H9 (cell line): ENCODE results near the gene C20orf204. TPM values are rescaled to one million over a fixed set of nuclear protein-coding genes. Genes with fewer than 3 reads are reported as not detected.

ENCODE experiments used
- DNase-seq: peaks from one replicate; pipeline ENCODE4 v3.0.0-alpha.2; 2017
- H2AFZ ChIP-seq: one replicate; pipeline ENCODE4 v1.6.1; 2013; ENCODE audit warnings: mild to moderate bottlenecking, low read length, control low read depth, moderate library complexity
- H2AK5ac ChIP-seq: 2 replicates; pipeline ENCODE4 v1.6.1; 2013; ENCODE audit warnings: low read length, control low read depth, mixed read lengths; ENCODE audit not compliant: insufficient read length
- H2BK120ac ChIP-seq: one replicate; pipeline ENCODE4 v1.6.1; 2013; ENCODE audit warnings: low read depth, mild to moderate bottlenecking, low read length, control low read depth, inconsistent platforms; ENCODE audit not compliant: poor library complexity, severe bottlenecking
- H2BK12ac ChIP-seq: 2 replicates; pipeline ENCODE4 v1.6.1; 2013; ENCODE audit warnings: low read length, control low read depth, mixed read lengths, low read depth; ENCODE audit not compliant: insufficient read length
- H2BK15ac ChIP-seq: 2 replicates; pipeline ENCODE4 v1.6.1; 2013; ENCODE audit warnings: low read depth, low read length, control low read depth
- H2BK20ac ChIP-seq: one replicate; pipeline ENCODE4 v1.6.1; 2013; ENCODE audit warnings: low read depth, mild to moderate bottlenecking, low read length, control low read depth, inconsistent platforms; ENCODE audit not compliant: poor library complexity, severe bottlenecking
- H2BK5ac ChIP-seq: 2 replicates; pipeline ENCODE4 v1.6.1; 2013; ENCODE audit warnings: low read length, control low read depth, mixed read lengths; ENCODE audit not compliant: insufficient read length
- H3K14ac ChIP-seq: 2 replicates; pipeline ENCODE4 v1.6.1; 2013; ENCODE audit warnings: low read length, control low read depth; ENCODE audit not compliant: insufficient read depth
- H3K18ac ChIP-seq: 2 replicates; pipeline ENCODE4 v1.6.1; 2013; ENCODE audit warnings: low read depth, mild to moderate bottlenecking, mixed read lengths, low read length, control low read depth; ENCODE audit not compliant: insufficient read length
- H3K23ac ChIP-seq: 2 replicates; pipeline ENCODE4 v1.6.1; 2013; ENCODE audit warnings: low read length, control low read depth, mixed read lengths, low read depth; ENCODE audit not compliant: insufficient read length
- H3K23me2 ChIP-seq: 2 replicates; pipeline ENCODE4 v1.6.1; 2013; ENCODE audit warnings: low read depth, mild to moderate bottlenecking, mixed read lengths, low read length, control low read depth; ENCODE audit not compliant: insufficient read length, poor library complexity, severe bottlenecking
- H3K27ac ChIP-seq: 2 replicates; pipeline ENCODE4 v1.5.1; 2013; ENCODE audit warnings: low read length, control low read depth, mixed read lengths, low read depth; ENCODE audit not compliant: insufficient read length
- H3K27me3 ChIP-seq: 2 replicates; pipeline ENCODE4 v1.6.1; 2013; ENCODE audit warnings: low read length, control low read depth, inconsistent platforms; ENCODE audit not compliant: insufficient read depth
- H3K4ac ChIP-seq: 2 replicates; pipeline ENCODE4 v1.6.1; 2013; ENCODE audit warnings: low read depth, mild to moderate bottlenecking, control low read depth, inconsistent platforms, low read length, moderate library complexity
- H3K4me1 ChIP-seq: 2 replicates; pipeline ENCODE4 v1.6.1; 2013; ENCODE audit warnings: low read length, control low read depth, inconsistent platforms; ENCODE audit not compliant: insufficient read depth
- H3K4me2 ChIP-seq: 2 replicates; pipeline ENCODE4 v1.6.1; 2013; ENCODE audit warnings: low read length, control low read depth, mixed read lengths; ENCODE audit not compliant: insufficient read length, insufficient read depth
- H3K56ac ChIP-seq: 2 replicates; pipeline ENCODE4 v1.6.1; 2013; ENCODE audit warnings: low read depth, mild to moderate bottlenecking, mixed read lengths, low read length, control low read depth; ENCODE audit not compliant: insufficient read length
- H3K79me1 ChIP-seq: 2 replicates; pipeline ENCODE4 v1.6.1; 2013; ENCODE audit warnings: low read depth, mild to moderate bottlenecking, moderate library complexity, low read length, control low read depth, inconsistent platforms; ENCODE audit not compliant: insufficient read depth, poor library complexity, severe bottlenecking
- H3K79me2 ChIP-seq: 2 replicates; pipeline ENCODE4 v1.6.1; 2013; ENCODE audit warnings: low read length, control low read depth, inconsistent platforms; ENCODE audit not compliant: insufficient read depth
- H3K9ac ChIP-seq: 2 replicates; pipeline ENCODE4 v1.6.1; 2013; ENCODE audit warnings: low read length, control low read depth, mixed read lengths; ENCODE audit not compliant: insufficient read length; ENCODE audit errors: extremely low read depth
- H3K9me3 ChIP-seq: one replicate; pipeline ENCODE4 v1.6.1; 2013; ENCODE audit warnings: low read depth, low read length, inconsistent platforms; ENCODE audit not compliant: control insufficient read depth
- H3T11ph ChIP-seq: one replicate; pipeline ENCODE4 v1.6.1; 2013; ENCODE audit warnings: mild to moderate bottlenecking, low read length, control low read depth, inconsistent platforms
- H4K20me1 ChIP-seq: one replicate; pipeline ENCODE4 v1.6.1; 2013; ENCODE audit not compliant: control insufficient read depth, insufficient read length, insufficient read depth
- H4K5ac ChIP-seq: 2 replicates; pipeline ENCODE4 v1.6.1; 2013; ENCODE audit warnings: low read depth, mild to moderate bottlenecking, mixed read lengths, low read length, control low read depth; ENCODE audit not compliant: insufficient read length
- H4K8ac ChIP-seq: replicated peaks from 2 replicates; pipeline ENCODE4 v1.6.1; 2013; ENCODE audit warnings: low read length, control low read depth, mixed read lengths, low read depth; ENCODE audit not compliant: insufficient read length
- H4K91ac ChIP-seq: 2 replicates; pipeline ENCODE4 v1.6.1; 2013; ENCODE audit warnings: low read depth, mild to moderate bottlenecking, moderate library complexity, mixed read lengths, low read length, control low read depth; ENCODE audit not compliant: insufficient read length
- H3K27ac Mint-ChIP-seq, 3 experiments: 2 replicates in 2 of 3; 3 replicates in 1 of 3; pipeline ENCODE4 v1.8.0; 2020 to 2021; ENCODE audit warnings: mixed read lengths in 3 of 3, mild to moderate bottlenecking in 1 of 3, moderate library complexity in 1 of 3
- H3K27me3 Mint-ChIP-seq: 2 replicates; pipeline ENCODE4 v1.8.0; 2021; ENCODE audit warnings: low read depth, mild to moderate bottlenecking, moderate library complexity, mixed read lengths
- H3K36me3 Mint-ChIP-seq, 3 experiments: 2 replicates in 2 of 3; 3 replicates in 1 of 3; pipeline ENCODE4 v1.8.0; 2020 to 2021; ENCODE audit warnings: low read depth in 3 of 3, mixed read lengths in 3 of 3; ENCODE audit not compliant: insufficient read depth in 1 of 3
- H3K4me1 Mint-ChIP-seq, 2 experiments: 2 replicates each; pipeline ENCODE4 v1.8.0; 2020; ENCODE audit warnings: mixed read lengths in 2 of 2
- H3K4me3 Mint-ChIP-seq, 2 experiments: 2 replicates in 1 of 2; 3 replicates in 1 of 2; pipeline ENCODE4 v1.8.0; 2020 to 2021; ENCODE audit warnings: mild to moderate bottlenecking in 2 of 2, mixed read lengths in 2 of 2, moderate library complexity in 1 of 2
- H3K9me3 Mint-ChIP-seq, 2 experiments: 2 replicates in 1 of 2; 3 replicates in 1 of 2; pipeline ENCODE4 v1.8.0; 2020; ENCODE audit warnings: mild to moderate bottlenecking in 2 of 2, mixed read lengths in 2 of 2, moderate library complexity in 1 of 2
- CTCF ChIP-seq: fragments of 200-600 bp; sonication (generic); conservative IDR thresholded peaks from 3 replicates; pipeline ENCODE4 v1.8.0; 2021; ENCODE audit warnings: antibody characterized with exemption, mild to moderate bottlenecking
- WGBS: extraction: QIAGEN DNeasy Blood & Tissue Kit; methylation state at CpG from one replicate; pipeline ENCODE4 v1.1.7; 2013; ENCODE audit warnings: missing lambda C conversion rate, low lambda C conversion rate, mixed read lengths; ENCODE audit not compliant: insufficient read length; ENCODE audit errors: extremely low coverage; 5-methylcytosine and 5-hydroxymethylcytosine counted together
- total RNA-seq: library from RNA; stranded (reverse); gene quantifications from 2 replicates; pipeline ENCODE4 v1.2.1, GENCODE V29; 2021

C20orf204 gene
- total RNA-seq, 1 experiment from 2014 or later, result 2.2 TPM

GRCh38 chr20:64069614-64070243, 33.7 kb downstream of the C20orf204 start:
- Histone ChIP-seq H3K4me2 (no peak overlapping the region), H3K9me3 (no peaks in the 10 kb centered on the region), H3K79me1 (no peaks in the 10 kb centered on the region), H2AK5ac (no peak overlapping the region), H2BK120ac (no peak overlapping the region), H4K91ac (no peak overlapping the region), H3K9ac (no peak overlapping the region), H3T11ph (no peak overlapping the region), H3K56ac (no peak overlapping the region), H3K14ac (no peak overlapping the region), H3K4me1 (peaks cover 1% of the 10 kb centered on the region; the same call in 1 of the 2 replicates), H3K27ac (no peak overlapping the region), H4K8ac (no peak overlapping the region), H2BK15ac (no peak overlapping the region), H3K23ac (no peak overlapping the region), H3K23me2 (no peaks in the 10 kb centered on the region), H3K79me2 (no peaks in the 10 kb centered on the region), H4K20me1 (no peaks in the 10 kb centered on the region), H3K4ac (no peak overlapping the region), H2BK20ac (no peak overlapping the region), H3K27me3 (no peaks in the 10 kb centered on the region), H3K18ac (no peak overlapping the region), H2BK12ac (no peak overlapping the region), H2BK5ac (no peak overlapping the region), H4K5ac (no peak overlapping the region), H2AFZ (no peak overlapping the region)
- Mint-ChIP-seq H3K4me1 (peaks cover 16 to 26% of the 10 kb centered on the region in 2 experiments), H3K4me3 (no peak overlapping the region), H3K27me3 (peaks cover 1% of the 10 kb centered on the region), H3K36me3 (peaks cover 0 to 3% (median 0%) of the 10 kb centered on the region in 3 experiments; a peak in 4 of 7 replicates), H3K9me3 (no peaks in the 10 kb centered on the region), H3K27ac (peak overlapping the region in 1 of 3 experiments; percentile 52; a peak in 1 of 7 replicates)
- TF ChIP-seq CTCF, result peak; percentile 91
- WGBS, result no CpG with 5 or more reads among the region's 14 CpGs
- DNase-seq, result peak; percentile 82
